Measurements from ENCODE around the gene COL19A1. TPM values are rescaled to one million over a fixed set of nuclear protein-coding genes. Genes with fewer than 3 reads are reported as not detected.
A peak's percentile ranks its signal among the peaks of the same experiment; 100 is the strongest.

Gene COL19A1
- total RNA-seq, 1 donor = 1.3 TPM

- H3K4me3 ChIP-seq (ENCODE audit: low read depth, low read length) = no peak overlapping the region
- DNase-seq (ENCODE audit: low read depth) = peak; percentile 25
- no peak for TF ChIP-seq CTCF (IDR thresholded peaks at IDR 0.05; ENCODE audit: insufficient read depth, low read depth, low read length)
Observed at GRCh38 chr6:69865126-69865525, 1.2 kb upstream of the COL19A1 start.

GRCh38 chr6:69866770-69867638, 648 bp downstream of the COL19A1 start:
- peak overlapping the region; percentile 56 for H3K4me3 ChIP-seq (ENCODE audit: low read depth, low read length)
- DNase-seq (ENCODE audit: low read depth) = peak; percentile 11
- TF ChIP-seq CTCF (IDR thresholded peaks at IDR 0.05; ENCODE audit: insufficient read depth, low read depth, low read length) = no peak

- TF ChIP-seq CTCF (IDR thresholded peaks at IDR 0.05; ENCODE audit: insufficient read depth, low read depth, low read length) = no peak
- peak overlapping the region; percentile 56 for H3K4me3 ChIP-seq (ENCODE audit: low read depth, low read length)
- DNase-seq (ENCODE audit: low read depth) = no peak
Observed at GRCh38 chr6:69867639-69867976, 1.3 kb downstream of the COL19A1 start.

DNA sequence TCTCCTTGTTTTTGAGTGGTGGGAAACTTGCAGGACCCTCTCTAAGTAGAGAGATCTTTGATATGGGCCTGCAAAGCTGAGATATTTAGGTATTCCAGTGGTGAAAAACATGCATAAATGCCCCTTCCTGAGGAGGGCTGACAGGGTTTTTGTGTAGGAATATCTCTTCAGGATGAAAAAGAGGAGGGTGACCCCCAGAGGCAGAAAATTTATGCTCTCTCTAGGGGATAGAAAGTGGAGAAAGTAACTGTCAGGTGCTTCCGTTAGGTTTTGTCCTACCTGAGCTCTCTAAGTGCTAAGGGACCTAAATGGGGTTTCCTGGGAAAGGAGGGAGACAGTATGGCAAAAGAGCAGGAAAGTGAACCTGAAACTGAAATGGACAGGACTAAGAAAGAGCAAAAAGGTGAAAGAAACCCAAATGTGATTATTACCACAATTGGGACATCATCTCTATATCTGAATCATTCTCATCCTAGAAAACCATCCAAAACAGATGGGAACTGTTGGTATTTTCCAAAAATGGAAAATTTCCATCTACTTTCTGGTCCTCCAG, 2.0 kb downstream of the COL19A1 start:
- no peak for TF ChIP-seq CTCF (IDR thresholded peaks at IDR 0.05; ENCODE audit: insufficient read depth, low read depth, low read length)
- no peak overlapping the region for H3K4me3 ChIP-seq (ENCODE audit: low read depth, low read length)
- DNase-seq (ENCODE audit: low read depth) = no peak

DNA sequence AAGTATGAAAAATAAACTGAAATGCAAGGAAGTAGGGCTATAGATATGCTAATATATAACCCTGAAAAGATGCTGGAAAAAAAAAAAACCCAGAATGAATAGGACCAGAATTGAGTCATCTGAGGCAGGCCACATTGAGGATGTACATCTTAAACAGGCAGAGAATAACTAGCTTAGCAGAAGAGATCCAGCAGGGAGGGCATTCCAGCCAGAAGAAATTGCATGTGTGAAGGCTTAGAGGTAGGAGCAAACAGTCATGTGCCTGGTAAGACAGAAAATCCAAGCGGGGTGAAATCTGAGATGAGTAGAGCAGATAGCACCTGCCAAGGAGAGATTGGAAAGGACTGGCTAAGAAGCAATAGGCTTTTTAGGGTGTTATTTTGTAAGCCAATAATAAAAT, 2.6 kb downstream of the COL19A1 start:
- no peak for DNase-seq (ENCODE audit: low read depth)
- no peak for TF ChIP-seq CTCF (IDR thresholded peaks at IDR 0.05; ENCODE audit: insufficient read depth, low read depth, low read length)

GRCh38 chr6:69871107-69871506, 4.8 kb downstream of the COL19A1 start:
- no peak for TF ChIP-seq CTCF (IDR thresholded peaks at IDR 0.05; ENCODE audit: insufficient read depth, low read depth, low read length)
- no peak for DNase-seq (ENCODE audit: low read depth)
- no peak overlapping the region for H3K4me3 ChIP-seq (ENCODE audit: low read depth, low read length)

More for the DNA sequence above, 2.6 kb downstream of the COL19A1 start:
- no peak overlapping the region for H3K4me3 ChIP-seq (ENCODE audit: low read depth, low read length)

All from fibroblast of villous mesenchyme (primary cell).